Measurements from ENCODE around the gene CDYL.

DNA sequence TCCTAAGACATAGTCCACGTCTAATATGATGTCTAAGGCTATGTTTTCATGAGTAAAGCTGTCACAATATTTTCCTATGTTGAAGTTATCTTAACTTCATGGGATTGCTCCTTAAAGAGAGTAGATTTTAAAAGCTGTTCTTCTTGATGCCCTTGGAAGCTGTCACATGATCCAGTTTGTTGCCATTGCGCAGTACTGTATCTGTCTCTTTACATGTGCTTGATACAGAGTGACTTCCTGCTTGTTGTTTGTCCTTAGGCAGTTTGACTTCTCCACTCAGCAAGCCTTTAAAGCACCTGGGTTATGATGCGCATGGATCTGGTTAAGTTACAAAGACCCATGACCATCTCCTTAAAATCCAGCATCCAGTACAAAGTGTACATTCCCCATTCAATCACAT is 85.4 kb downstream of the CDYL start:
- TF ChIP-seq EZH2phosphoT487 (IDR thresholded peaks at IDR 0.05; ENCODE audit: borderline replicate concordance, low read length) (no peak), EZH2 (IDR thresholded peaks at IDR 0.05; ENCODE audit: low read length, unreplicated experiment) (no peak)
- TF ChIP-seq, protein P1, sequence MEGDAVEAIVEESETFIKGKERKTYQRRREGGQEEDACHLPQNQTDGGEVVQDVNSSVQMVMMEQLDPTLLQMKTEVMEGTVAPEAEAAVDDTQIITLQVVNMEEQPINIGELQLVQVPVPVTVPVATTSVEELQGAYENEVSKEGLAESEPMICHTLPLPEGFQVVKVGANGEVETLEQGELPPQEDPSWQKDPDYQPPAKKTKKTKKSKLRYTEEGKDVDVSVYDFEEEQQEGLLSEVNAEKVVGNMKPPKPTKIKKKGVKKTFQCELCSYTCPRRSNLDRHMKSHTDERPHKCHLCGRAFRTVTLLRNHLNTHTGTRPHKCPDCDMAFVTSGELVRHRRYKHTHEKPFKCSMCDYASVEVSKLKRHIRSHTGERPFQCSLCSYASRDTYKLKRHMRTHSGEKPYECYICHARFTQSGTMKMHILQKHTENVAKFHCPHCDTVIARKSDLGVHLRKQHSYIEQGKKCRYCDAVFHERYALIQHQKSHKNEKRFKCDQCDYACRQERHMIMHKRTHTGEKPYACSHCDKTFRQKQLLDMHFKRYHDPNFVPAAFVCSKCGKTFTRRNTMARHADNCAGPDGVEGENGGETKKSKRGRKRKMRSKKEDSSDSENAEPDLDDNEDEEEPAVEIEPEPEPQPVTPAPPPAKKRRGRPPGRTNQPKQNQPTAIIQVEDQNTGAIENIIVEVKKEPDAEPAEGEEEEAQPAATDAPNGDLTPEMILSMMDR (conservative IDR thresholded peaks at IDR 0.05; ENCODE audit: low read depth, low read length): no peak

All from PC-3 (cell line).